HFFc6 (cell line): ENCODE measurements around the gene PAN3. TPM values are rescaled to one million over a fixed set of nuclear protein-coding genes. Genes with fewer than 3 reads are reported as not detected.

Source experiments
- DNase-seq: peaks from one replicate; pipeline ENCODE4 v3.0.0-alpha.2; 2018
- H3K27ac Mint-ChIP-seq: 2 replicates; pipeline ENCODE4 v1.8.0; 2020; ENCODE audit warnings: mild to moderate bottlenecking, mixed read lengths
- H3K27me3 Mint-ChIP-seq: 2 replicates; pipeline ENCODE4 v1.8.0; 2021; ENCODE audit warnings: mild to moderate bottlenecking, moderate library complexity, mixed read lengths; ENCODE audit not compliant: insufficient read depth
- H3K36me3 Mint-ChIP-seq: 2 replicates; pipeline ENCODE4 v1.8.0; 2021; ENCODE audit warnings: low read depth, mixed read lengths
- H3K4me1 Mint-ChIP-seq: 2 replicates; pipeline ENCODE4 v1.8.0; 2020; ENCODE audit warnings: low read depth, mixed read lengths
- H3K4me3 Mint-ChIP-seq: 2 replicates; pipeline ENCODE4 v1.8.0; 2020; ENCODE audit warnings: mild to moderate bottlenecking, moderate library complexity, mixed read lengths
- H3K9me3 Mint-ChIP-seq: 2 replicates; pipeline ENCODE4 v1.8.0; 2020; ENCODE audit warnings: mild to moderate bottlenecking, mixed read lengths
- CTCF ChIP-seq: fragments of 200-600 bp; sonication (generic); IDR thresholded peaks from 2 replicates; pipeline ENCODE4 v1.5.0; 2021; ENCODE audit warnings: antibody characterized with exemption, mild to moderate bottlenecking
- total RNA-seq, 6 experiments: library from RNA; stranded (reverse); fragmentation: NEBNext Ultra II Directional; extraction: Animal tissue kit (Norgen Biotek cat#: 25700); gene quantifications; 2 replicates in 1 of 6; 3 replicates in 5 of 6; pipeline ENCODE4 v1.2.3, GENCODE V29; 2021

Gene PAN3
- total RNA-seq, 6 experiments from 2014 or later = 16.9 to 20.2 (median 18.0) TPM

- no peak for DNase-seq
Measured at GRCh38 chr13:28271056-28271840, 132.9 kb downstream of the PAN3 start.

GRCh38 chr13:28273919-28274318 is 135.6 kb downstream of the PAN3 start:
- no peaks in the 10 kb centered on the region for H3K9me3 Mint-ChIP-seq
- H3K27me3 Mint-ChIP-seq = peaks cover 2% of the 10 kb centered on the region; the same call in 1 of the 2 replicates
- DNase-seq = no peak
- no peak overlapping the region for H3K4me3 Mint-ChIP-seq
- no peak overlapping the region for H3K27ac Mint-ChIP-seq
- 0 out of 2 replicates have a peak, but pooled peaks cover 7% of the 10 kb centered on the region for H3K36me3 Mint-ChIP-seq
- H3K4me1 Mint-ChIP-seq = peaks cover 9% of the 10 kb centered on the region; the same call in 1 of the 2 replicates
- TF ChIP-seq CTCF = no peak

More at GRCh38 chr13:28271056-28271840, 132.9 kb downstream of the PAN3 start:
- Mint-ChIP-seq H3K36me3 (peaks cover 15% of the 10 kb centered on the region), H3K27ac (no peak overlapping the region; the same call in 1 of the 2 replicates), H3K27me3 (peaks cover 1% of the 10 kb centered on the region; the same call in 1 of the 2 replicates), H3K4me1 (peaks cover 9% of the 10 kb centered on the region; the same call in 1 of the 2 replicates), H3K9me3 (no peaks in the 10 kb centered on the region), H3K4me3 (no peak overlapping the region)
- TF ChIP-seq CTCF = no peak

- H3K36me3 Mint-ChIP-seq = peaks cover 38% of the 10 kb centered on the region
Measured at GRCh38 chr13:28282451-28282850, 144.1 kb downstream of the PAN3 start.

GRCh38 chr13:28283600-28283999 is 145.3 kb downstream of the PAN3 start:
- Mint-ChIP-seq H3K36me3 (peaks cover 46% of the 10 kb centered on the region), H3K4me1 (peaks cover 9% of the 10 kb centered on the region; the same call in 1 of the 2 replicates), H3K9me3 (no peaks in the 10 kb centered on the region), H3K27me3 (no peaks in the 10 kb centered on the region), H3K27ac (no peak overlapping the region), H3K4me3 (no peak overlapping the region)
- DNase-seq = no peak
- no peak for TF ChIP-seq CTCF

More at GRCh38 chr13:28282451-28282850, 144.1 kb downstream of the PAN3 start:
- Mint-ChIP-seq H3K4me1 (peaks cover 9% of the 10 kb centered on the region; the same call in 1 of the 2 replicates), H3K27ac (no peak overlapping the region), H3K4me3 (no peak overlapping the region), H3K27me3 (no peaks in the 10 kb centered on the region), H3K9me3 (no peaks in the 10 kb centered on the region)
- no peak for TF ChIP-seq CTCF
- no peak for DNase-seq

GRCh38 chr13:28286263-28286662 is 147.9 kb downstream of the PAN3 start:
- H3K9me3 Mint-ChIP-seq = no peaks in the 10 kb centered on the region
- no peak overlapping the region for H3K27ac Mint-ChIP-seq
- no peak for TF ChIP-seq CTCF
- no peak for DNase-seq
- peaks cover 35% of the 10 kb centered on the region for H3K36me3 Mint-ChIP-seq
- no peak overlapping the region for H3K4me3 Mint-ChIP-seq
- H3K27me3 Mint-ChIP-seq = no peaks in the 10 kb centered on the region
- peaks cover 9% of the 10 kb centered on the region; the same call in 1 of the 2 replicates for H3K4me1 Mint-ChIP-seq
